Medulla oblongata (tissue), 1 donor: ENCODE results near the gene STIL.
"Not testable (repeated sequence)": the region's sequence is repeated elsewhere in the genome, so short reads cannot be mapped to it uniquely, and the experiment has no call there.

Experiments used
- DNase-seq: peaks from one replicate; pipeline ENCODE4 v3.0.0-alpha.2; 2015; ENCODE audit errors: extremely low spot score

Gene STIL

GRCh38 chr1:47219590-47220220 lies 94.2 kb downstream of the STIL start:
- DNase-seq = no peak

GRCh38 chr1:47219001-47219400 lies 94.9 kb downstream of the STIL start:
- no peak for DNase-seq

GRCh38 chr1:47216278-47217059 lies 97.5 kb downstream of the STIL start:
- DNase-seq = no peak

- DNase-seq = no peak
Observed at GRCh38 chr1:47215713-47216112, 98.2 kb downstream of the STIL start.

GRCh38 chr1:47214549-47214948 lies 99.4 kb downstream of the STIL start:
- DNase-seq = no peak

GRCh38 chr1:47213230-47213963 lies 100.5 kb downstream of the STIL start:
- no peak for DNase-seq

- DNase-seq = no peak
Observed at GRCh38 chr1:47212636-47213229, 101.2 kb downstream of the STIL start.

- DNase-seq = peak; percentile 65
Observed at GRCh38 chr1:47211796-47212269, 102.1 kb downstream of the STIL start.

- DNase-seq = no peak
Observed at GRCh38 chr1:47210666-47211065, 103.3 kb downstream of the STIL start.

- DNase-seq = no peak
Observed at GRCh38 chr1:47209725-47210325, 104.1 kb downstream of the STIL start.

- no peak for DNase-seq
Observed at GRCh38 chr1:47209091-47209490, 104.9 kb downstream of the STIL start.

GRCh38 chr1:47208374-47208850 lies 105.5 kb downstream of the STIL start:
- no peak for DNase-seq

GRCh38 chr1:47207803-47208373 lies 106.1 kb downstream of the STIL start:
- DNase-seq = no peak

- DNase-seq = no peak
Observed at GRCh38 chr1:47205918-47206317, 108.0 kb downstream of the STIL start.

GRCh38 chr1:47203504-47203903 lies 110.4 kb downstream of the STIL start:
- DNase-seq = not testable (repeated sequence)

GRCh38 chr1:47201179-47201578 lies 112.8 kb downstream of the STIL start:
- DNase-seq = no peak
